Ovary (tissue), 9 donors: ENCODE data around the gene OR2T11. TPM values are rescaled to one million over a fixed set of nuclear protein-coding genes. Genes with fewer than 3 reads are reported as not detected.
A peak's percentile ranks its signal among the peaks of the same experiment; 100 is the strongest.

Experiments
- DNase-seq, 5 donors: peaks; one replicate each; pipeline ENCODE4 v3.0.0-alpha.2; 2019 to 2020
- H3K27ac ChIP-seq, 2 donors: fragments of 200-600 bp; one replicate each; pipeline versions ENCODE4 v1.5.1 to v1.8.0; 2019 to 2022
- H3K27me3 ChIP-seq: fragments of 200-600 bp; one replicate; pipeline ENCODE4 v1.8.0; 2022
- H3K36me3 ChIP-seq: fragments of 200-600 bp; sonication (generic); one replicate; pipeline ENCODE4 v1.5.1; 2019
- H3K4me1 ChIP-seq: one replicate; pipeline ENCODE4 v1.8.1; 2013; ENCODE audit warnings: mild to moderate bottlenecking, moderate library complexity; ENCODE audit not compliant: insufficient read depth
- H3K4me3 ChIP-seq: fragments of 200-600 bp; sonication (generic); one replicate; pipeline ENCODE4 v1.5.1; 2017
- H3K9me3 ChIP-seq, 2 donors: fragments of 200-600 bp in 1 of 2; sonication (generic) in 1 of 2; one replicate each; pipeline versions ENCODE4 v1.5.1 to v1.8.1; 2013 to 2019; ENCODE audit warnings: mild to moderate bottlenecking in 1 of 2, moderate library complexity in 1 of 2
- CTCF ChIP-seq, 3 donors: fragments of 450-650 bp in 2 of 3; fragments of 200-600 bp in 1 of 3; IDR thresholded peaks; one replicate each; pipeline versions ENCODE4 v1.5.1 to v1.8.0; 2016 to 2022; ENCODE audit warnings: antibody characterized with exemption in 3 of 3, mild to moderate bottlenecking in 1 of 3
- EP300 ChIP-seq: sonication (generic); formaldehyde crosslinking; IDR thresholded peaks from one replicate; pipeline ENCODE4 v1.6.1; 2017; ENCODE audit warnings: antibody characterized with exemption
- POLR2A ChIP-seq: fragments of 450-650 bp; IDR thresholded peaks from one replicate; pipeline ENCODE4 v1.6.1; 2017; ENCODE audit warnings: antibody characterized with exemption, mild to moderate bottlenecking, moderate library complexity
- WGBS, 3 donors: extraction: QIAGEN DNeasy Blood & Tissue Kit in 1 of 3; methylation state at CpG; one replicate each; pipeline versions ENCODE4 v1.1.5 to v1.1.7; 2013 to 2017; 5-methylcytosine and 5-hydroxymethylcytosine counted together
- intact Hi-C, 4 donors: fragments of 100-400 bp; cut with DNase I; formaldehyde crosslinking; loops; one replicate each; pipeline versions ENCODE4 v1.11.0 to v1.15.1; 2022 to 2023
- polyA plus RNA-seq, 2 donors: library from polyadenylated mRNA; stranded (reverse); fragments of 200-250 nt in 1 of 2; fragments of 350-450 nt in 1 of 2; fragmentation: Illumina TruSeq in 1 of 2; extraction: RNeasy Lipid Tissue Mini Kit (QIAGEN cat#74804) in 1 of 2; gene quantifications; one replicate each; pipeline ENCODE4 v1.2.3, GENCODE V29; 2013 to 2014
- total RNA-seq, 7 donors: library from RNA; depleted of rRNA in 2 of 7; stranded (reverse); fragments of >200 nt in 2 of 7; fragmentation: NEBNext Ultra II Directional in 3 of 7; extraction: Animal tissue kit (Norgen Biotek cat#: 25700) in 3 of 7; gene quantifications; one replicate each; pipeline versions ENCODE4 v1.1.0 to v1.2.4, GENCODE V29; 2016 to 2023
- donor health status: DM: no; HTN: no; CAD: no; lungs with moderate emphysema.
- donor health status: DM: no; HTN: no; CAD: no.
- donor health status: Bipolar disorder and iron deficiency.
- donor health status: DM: yes; HTN: yes; CAD: no.
- donor health status: DM: no; HTN: no; CAD: no.
- donor health status: DM: yes; HTN: yes; CAD: no.

The OR2T11 gene
- total and polyA plus RNA-seq, 9 donors: 0.11 TPM; not detected in 8

- no peaks in the 10 kb centered on the region for H3K4me1 ChIP-seq
- no peak overlapping the region for H3K4me3 ChIP-seq
- TF ChIP-seq POLR2A (no peak), CTCF (IDR thresholded peaks at IDR 0.05) (no peak), EP300 (no peak)
- no peaks in the 10 kb centered on the region for H3K27me3 ChIP-seq
- intact Hi-C loops: no loop called here
- H3K9me3 ChIP-seq: no peaks in the 10 kb centered on the region
- DNase-seq: no peak
- 65 to 69% (median 65%) methylated on average over 7 of the region's 7 CpGs for WGBS, 3 donors
- no peak overlapping the region for H3K27ac ChIP-seq
- no peaks in the 10 kb centered on the region for H3K36me3 ChIP-seq
These were observed 13.1 kb downstream of the OR2T11 start for GRCh38 chr1:248621770-248622169.

- no peak for TF ChIP-seq EP300
- TF ChIP-seq CTCF (IDR thresholded peaks at IDR 0.05): no peak
- no peak for TF ChIP-seq POLR2A
- intact Hi-C loops: no loop called here
- Histone ChIP-seq H3K9me3 (no peaks in the 10 kb centered on the region), H3K36me3 (no peaks in the 10 kb centered on the region), H3K4me3 (no peak overlapping the region), H3K27me3 (no peaks in the 10 kb centered on the region), H3K27ac (no peak overlapping the region), H3K4me1 (no peaks in the 10 kb centered on the region)
- peak in 3 of 5 donors; percentile 20 to 48 (median 32) for DNase-seq
- WGBS, 3 donors: 7 to 9% (median 8%) methylated on average over 3 of the region's 3 CpGs
These were observed 16.0 kb downstream of the OR2T11 start for GRCh38 chr1:248618878-248619277.

- TF ChIP-seq POLR2A: no peak
- no peak for TF ChIP-seq EP300
- no peak for TF ChIP-seq CTCF (IDR thresholded peaks at IDR 0.05)
- Histone ChIP-seq H3K27me3 (no peaks in the 10 kb centered on the region), H3K4me3 (no peak overlapping the region), H3K9me3 (no peaks in the 10 kb centered on the region), H3K27ac (no peak overlapping the region), H3K4me1 (no peaks in the 10 kb centered on the region), H3K36me3 (no peaks in the 10 kb centered on the region)
- no peak for DNase-seq
- WGBS, 3 donors: 62 to 70% (median 62%) methylated on average over 7 of the region's 7 CpGs
- intact Hi-C loops: no loop called here
These were observed 16.8 kb downstream of the OR2T11 start for GRCh38 chr1:248618119-248618518.

GRCh38 chr1:248613742-248614141 is 21.1 kb downstream of the OR2T11 start:
- Histone ChIP-seq H3K27me3 (no peaks in the 10 kb centered on the region), H3K27ac (no peak overlapping the region), H3K36me3 (no peaks in the 10 kb centered on the region), H3K9me3 (no peaks in the 10 kb centered on the region), H3K4me1 (no peaks in the 10 kb centered on the region), H3K4me3 (no peak overlapping the region)
- DNase-seq: no peak
- WGBS, 3 donors: 57 to 77% (median 57%) methylated on average over 1 of the region's 1 CpG
- TF ChIP-seq POLR2A (no peak), CTCF (IDR thresholded peaks at IDR 0.05) (no peak)
- intact Hi-C loops: no loop called here
